ENCODE data around the gene ARHGAP20.

- no peak for TF ChIP-seq CTCF (IDR thresholded peaks at IDR 0.05)
- no peak for TF ChIP-seq ZFX (IDR thresholded peaks at IDR 0.05; ENCODE audit: borderline replicate concordance)
Measured at GRCh38 chr11:110584150-110584549, 128.1 kb downstream of the ARHGAP20 start.

Measured in 22Rv1 (cell line).